ENCODE data around the gene BIRC2. TPM values are rescaled to one million over a fixed set of nuclear protein-coding genes. Genes with fewer than 3 reads are reported as not detected.
"Not testable (repeated sequence)": the region's sequence is repeated elsewhere in the genome, so short reads cannot be mapped to it uniquely, and the experiment has no call there.

The BIRC2 gene
- total and polyA plus RNA-seq, 4 donors, result 14.1 to 46.7 (median 29.5) TPM

- H3K9ac ChIP-seq (ENCODE audit: low read depth in 1 of 2, low read length in 2 of 2); DNase-seq (ENCODE audit: low spot score); H3K4me3 ChIP-seq (ENCODE audit: low read depth in 1 of 3, low read length in 3 of 3); H3K9me3 ChIP-seq (ENCODE audit: control insufficient read depth in 4 of 4, low read length in 3 of 4); H3K27ac ChIP-seq (ENCODE audit: low read depth in 1 of 2, low read length in 2 of 2); H3K4me1 ChIP-seq (ENCODE audit: control insufficient read depth in 4 of 4, insufficient read depth in 4 of 4, low read length in 3 of 4); H3K27me3 ChIP-seq (ENCODE audit: control insufficient read depth in 4 of 4, insufficient read depth in 4 of 4, low read length in 3 of 4): not testable (repeated sequence)
- peaks cover 4 to 21% (median 18%) of the 10 kb centered on the region in 4 donors for H3K36me3 ChIP-seq (ENCODE audit: control insufficient read depth in 4 of 4, insufficient read depth in 3 of 4, low read depth in 1 of 4, low read length in 3 of 4)
- WGBS, result 86% methylated on average over 31 of the region's 31 CpGs
Observed at GRCh38 chr11:102374633-102375424, 27.8 kb downstream of the BIRC2 start.

GRCh38 chr11:102375720-102376399 is 28.8 kb downstream of the BIRC2 start:
- Histone ChIP-seq H3K4me1 (ENCODE audit: control insufficient read depth in 4 of 4, insufficient read depth in 4 of 4, low read length in 3 of 4) (no peaks in the 10 kb centered on the region), H3K36me3 (ENCODE audit: control insufficient read depth in 4 of 4, insufficient read depth in 3 of 4, low read depth in 1 of 4, low read length in 3 of 4) (peaks cover 5 to 29% (median 24%) of the 10 kb centered on the region in 4 donors), H3K9ac (ENCODE audit: low read depth in 1 of 2, low read length in 2 of 2) (no peak overlapping the region), H3K27ac (ENCODE audit: low read depth in 1 of 2, low read length in 2 of 2) (no peak overlapping the region), H3K9me3 (ENCODE audit: control insufficient read depth in 4 of 4, low read length in 3 of 4) (no peaks in the 10 kb centered on the region), H3K27me3 (ENCODE audit: control insufficient read depth in 4 of 4, insufficient read depth in 4 of 4, low read length in 3 of 4) (no peaks in the 10 kb centered on the region), H3K4me3 (ENCODE audit: low read depth in 1 of 3, low read length in 3 of 3) (no peak overlapping the region)
- TF ChIP-seq, protein P1, sequence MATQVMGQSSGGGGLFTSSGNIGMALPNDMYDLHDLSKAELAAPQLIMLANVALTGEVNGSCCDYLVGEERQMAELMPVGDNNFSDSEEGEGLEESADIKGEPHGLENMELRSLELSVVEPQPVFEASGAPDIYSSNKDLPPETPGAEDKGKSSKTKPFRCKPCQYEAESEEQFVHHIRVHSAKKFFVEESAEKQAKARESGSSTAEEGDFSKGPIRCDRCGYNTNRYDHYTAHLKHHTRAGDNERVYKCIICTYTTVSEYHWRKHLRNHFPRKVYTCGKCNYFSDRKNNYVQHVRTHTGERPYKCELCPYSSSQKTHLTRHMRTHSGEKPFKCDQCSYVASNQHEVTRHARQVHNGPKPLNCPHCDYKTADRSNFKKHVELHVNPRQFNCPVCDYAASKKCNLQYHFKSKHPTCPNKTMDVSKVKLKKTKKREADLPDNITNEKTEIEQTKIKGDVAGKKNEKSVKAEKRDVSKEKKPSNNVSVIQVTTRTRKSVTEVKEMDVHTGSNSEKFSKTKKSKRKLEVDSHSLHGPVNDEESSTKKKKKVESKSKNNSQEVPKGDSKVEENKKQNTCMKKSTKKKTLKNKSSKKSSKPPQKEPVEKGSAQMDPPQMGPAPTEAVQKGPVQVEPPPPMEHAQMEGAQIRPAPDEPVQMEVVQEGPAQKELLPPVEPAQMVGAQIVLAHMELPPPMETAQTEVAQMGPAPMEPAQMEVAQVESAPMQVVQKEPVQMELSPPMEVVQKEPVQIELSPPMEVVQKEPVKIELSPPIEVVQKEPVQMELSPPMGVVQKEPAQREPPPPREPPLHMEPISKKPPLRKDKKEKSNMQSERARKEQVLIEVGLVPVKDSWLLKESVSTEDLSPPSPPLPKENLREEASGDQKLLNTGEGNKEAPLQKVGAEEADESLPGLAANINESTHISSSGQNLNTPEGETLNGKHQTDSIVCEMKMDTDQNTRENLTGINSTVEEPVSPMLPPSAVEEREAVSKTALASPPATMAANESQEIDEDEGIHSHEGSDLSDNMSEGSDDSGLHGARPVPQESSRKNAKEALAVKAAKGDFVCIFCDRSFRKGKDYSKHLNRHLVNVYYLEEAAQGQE (IDR thresholded peaks at IDR 0.05), result no peak
- TF ChIP-seq, protein P2, sequence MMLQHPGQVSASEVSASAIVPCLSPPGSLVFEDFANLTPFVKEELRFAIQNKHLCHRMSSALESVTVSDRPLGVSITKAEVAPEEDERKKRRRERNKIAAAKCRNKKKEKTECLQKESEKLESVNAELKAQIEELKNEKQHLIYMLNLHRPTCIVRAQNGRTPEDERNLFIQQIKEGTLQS (IDR thresholded peaks at IDR 0.05), result no peak
- no peak for TF ChIP-seq RAD21 (IDR thresholded peaks at IDR 0.05)
- no peak for TF ChIP-seq HNF4A (conservative IDR thresholded peaks at IDR 0.05)
- TF ChIP-seq, protein P3, sequence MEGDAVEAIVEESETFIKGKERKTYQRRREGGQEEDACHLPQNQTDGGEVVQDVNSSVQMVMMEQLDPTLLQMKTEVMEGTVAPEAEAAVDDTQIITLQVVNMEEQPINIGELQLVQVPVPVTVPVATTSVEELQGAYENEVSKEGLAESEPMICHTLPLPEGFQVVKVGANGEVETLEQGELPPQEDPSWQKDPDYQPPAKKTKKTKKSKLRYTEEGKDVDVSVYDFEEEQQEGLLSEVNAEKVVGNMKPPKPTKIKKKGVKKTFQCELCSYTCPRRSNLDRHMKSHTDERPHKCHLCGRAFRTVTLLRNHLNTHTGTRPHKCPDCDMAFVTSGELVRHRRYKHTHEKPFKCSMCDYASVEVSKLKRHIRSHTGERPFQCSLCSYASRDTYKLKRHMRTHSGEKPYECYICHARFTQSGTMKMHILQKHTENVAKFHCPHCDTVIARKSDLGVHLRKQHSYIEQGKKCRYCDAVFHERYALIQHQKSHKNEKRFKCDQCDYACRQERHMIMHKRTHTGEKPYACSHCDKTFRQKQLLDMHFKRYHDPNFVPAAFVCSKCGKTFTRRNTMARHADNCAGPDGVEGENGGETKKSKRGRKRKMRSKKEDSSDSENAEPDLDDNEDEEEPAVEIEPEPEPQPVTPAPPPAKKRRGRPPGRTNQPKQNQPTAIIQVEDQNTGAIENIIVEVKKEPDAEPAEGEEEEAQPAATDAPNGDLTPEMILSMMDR (IDR thresholded peaks at IDR 0.05; ENCODE audit: low read depth, low read length, missing input control), result no peak
- WGBS, result 91% methylated on average over 5 of the region's 5 CpGs
- DNase-seq (ENCODE audit: low spot score), result no peak

DNA sequence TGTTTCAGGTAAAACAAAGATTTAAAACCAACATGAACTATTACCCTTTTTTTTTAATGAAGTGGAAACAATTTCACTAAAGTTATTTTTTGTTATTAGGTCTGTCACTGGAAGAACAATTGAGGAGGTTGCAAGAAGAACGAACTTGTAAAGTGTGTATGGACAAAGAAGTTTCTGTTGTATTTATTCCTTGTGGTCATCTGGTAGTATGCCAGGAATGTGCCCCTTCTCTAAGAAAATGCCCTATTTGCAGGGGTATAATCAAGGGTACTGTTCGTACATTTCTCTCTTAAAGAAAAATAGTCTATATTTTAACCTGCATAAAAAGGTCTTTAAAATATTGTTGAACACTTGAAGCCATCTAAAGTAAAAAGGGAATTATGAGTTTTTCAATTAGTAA is 30.9 kb downstream of the BIRC2 start:
- TF ChIP-seq TAF1 (conservative IDR thresholded peaks at IDR 0.05), result no peak
- TF ChIP-seq HNF4A (conservative IDR thresholded peaks at IDR 0.05), result no peak
- no peak for TF ChIP-seq MAX (IDR thresholded peaks at IDR 0.05)
- TF ChIP-seq JUND (IDR thresholded peaks at IDR 0.05), result no peak
- Histone ChIP-seq H3K27ac (ENCODE audit: low read depth in 1 of 2, low read length in 2 of 2) (no peak overlapping the region), H3K27me3 (ENCODE audit: control insufficient read depth in 4 of 4, insufficient read depth in 4 of 4, low read length in 3 of 4) (no peaks in the 10 kb centered on the region), H3K9me3 (ENCODE audit: control insufficient read depth in 4 of 4, low read length in 3 of 4) (no peaks in the 10 kb centered on the region), H3K9ac (ENCODE audit: low read depth in 1 of 2, low read length in 2 of 2) (no peak overlapping the region), H3K36me3 (ENCODE audit: control insufficient read depth in 4 of 4, insufficient read depth in 3 of 4, low read depth in 1 of 4, low read length in 3 of 4) (peaks cover 5 to 38% (median 26%) of the 10 kb centered on the region in 4 donors), H3K4me1 (ENCODE audit: control insufficient read depth in 4 of 4, insufficient read depth in 4 of 4, low read length in 3 of 4) (no peaks in the 10 kb centered on the region), H3K4me3 (ENCODE audit: low read depth in 1 of 3, low read length in 3 of 3) (no peak overlapping the region)
- DNase-seq (ENCODE audit: low spot score), result no peak
- 95% methylated on average over 2 of the region's 2 CpGs for WGBS

Measured in liver (tissue), 9 donors.